Measurements from ENCODE around the gene MYH7. TPM values are rescaled to one million over a fixed set of nuclear protein-coding genes. Genes with fewer than 3 reads are reported as not detected.
"Not testable (repeated sequence)": the region's sequence is repeated elsewhere in the genome, so short reads cannot be mapped to it uniquely, and the experiment has no call there.

Gene MYH7
- polyA plus RNA-seq, 1 donor (not counting 4 experiments of a cell fraction or from before 2014, with no cell fraction given) = not detected

DNA sequence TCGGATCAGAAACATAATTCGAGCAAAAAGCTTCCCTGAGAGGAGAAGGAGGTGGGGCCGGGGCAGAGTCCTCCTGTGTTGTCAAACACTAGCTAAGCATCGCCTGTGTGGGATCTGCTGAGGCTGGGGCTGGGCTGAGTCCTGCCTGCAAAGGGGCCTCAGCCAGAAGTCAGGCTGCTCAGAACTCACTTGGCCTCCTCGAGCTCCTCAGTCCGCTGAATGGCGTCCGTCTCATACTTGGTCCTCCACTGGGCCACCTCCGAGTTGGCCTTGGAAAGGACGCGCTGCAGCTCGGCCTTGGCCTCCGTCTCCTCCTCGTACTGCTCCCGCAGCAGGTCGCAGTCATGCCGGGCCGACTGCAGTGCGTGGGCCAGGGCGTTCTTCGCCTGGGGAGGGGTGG lies 17.4 kb downstream of the MYH7 start:
- H3K9me3 ChIP-seq (ENCODE audit: control insufficient read depth, low read depth, low read length) = no peaks in the 10 kb centered on the region
- no peak overlapping the region for H2AFZ ChIP-seq (ENCODE audit: control insufficient read depth, low read length)
- no peak for FAIRE-seq
- TF ChIP-seq EZH2 (IDR thresholded peaks at IDR 0.05; ENCODE audit: low read length) = no peak
- TF ChIP-seq, protein P1, sequence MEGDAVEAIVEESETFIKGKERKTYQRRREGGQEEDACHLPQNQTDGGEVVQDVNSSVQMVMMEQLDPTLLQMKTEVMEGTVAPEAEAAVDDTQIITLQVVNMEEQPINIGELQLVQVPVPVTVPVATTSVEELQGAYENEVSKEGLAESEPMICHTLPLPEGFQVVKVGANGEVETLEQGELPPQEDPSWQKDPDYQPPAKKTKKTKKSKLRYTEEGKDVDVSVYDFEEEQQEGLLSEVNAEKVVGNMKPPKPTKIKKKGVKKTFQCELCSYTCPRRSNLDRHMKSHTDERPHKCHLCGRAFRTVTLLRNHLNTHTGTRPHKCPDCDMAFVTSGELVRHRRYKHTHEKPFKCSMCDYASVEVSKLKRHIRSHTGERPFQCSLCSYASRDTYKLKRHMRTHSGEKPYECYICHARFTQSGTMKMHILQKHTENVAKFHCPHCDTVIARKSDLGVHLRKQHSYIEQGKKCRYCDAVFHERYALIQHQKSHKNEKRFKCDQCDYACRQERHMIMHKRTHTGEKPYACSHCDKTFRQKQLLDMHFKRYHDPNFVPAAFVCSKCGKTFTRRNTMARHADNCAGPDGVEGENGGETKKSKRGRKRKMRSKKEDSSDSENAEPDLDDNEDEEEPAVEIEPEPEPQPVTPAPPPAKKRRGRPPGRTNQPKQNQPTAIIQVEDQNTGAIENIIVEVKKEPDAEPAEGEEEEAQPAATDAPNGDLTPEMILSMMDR (optimal IDR thresholded peaks at IDR 0.05 in 1 of 3, IDR thresholded peaks at IDR 0.05 in 1 of 3, conservative IDR thresholded peaks at IDR 0.05 in 1 of 3; ENCODE audit: extremely low read depth in 1 of 3, insufficient read depth in 2 of 3, low read length in 3 of 3) = no peak
- no peaks in the 10 kb centered on the region for H3K4me1 ChIP-seq (ENCODE audit: control insufficient read depth, extremely low read depth, insufficient read depth, low read length)
- peaks cover 4% of the 10 kb centered on the region for H3K27me3 ChIP-seq (ENCODE audit: control insufficient read depth, extremely low read depth, insufficient read depth, low read length)
- no peak overlapping the region for H3K27ac ChIP-seq (ENCODE audit: control insufficient read depth, insufficient read depth, low read length)
- no peaks in the 10 kb centered on the region for H3K36me3 ChIP-seq (ENCODE audit: control insufficient read depth in 2 of 2, extremely low read depth in 1 of 2, insufficient read depth in 2 of 2, low read length in 2 of 2)
- dilution Hi-C loops (cut with MboI; ENCODE audit: extremely low pct_ligation_motif_present, low sequenced_read_pairs) = no loop called here
- H3K79me2 ChIP-seq (ENCODE audit: control insufficient read depth, insufficient read depth, low read length) = no peaks in the 10 kb centered on the region
- H3K4me3 ChIP-seq (ENCODE audit: control insufficient read depth in 2 of 3, extremely low read depth in 1 of 3, insufficient read depth in 2 of 3, low read depth in 1 of 3, low read length in 3 of 3) = no peak overlapping the region
- DNase-seq (ENCODE audit: low read depth, low spot score) = no peak
- H3K4me2 ChIP-seq (ENCODE audit: control insufficient read depth, extremely low read depth, insufficient read depth, low read depth, low read length) = no peak overlapping the region
- H4K20me1 ChIP-seq (ENCODE audit: control insufficient read depth, extremely low read depth, insufficient read depth, low read length) = no peaks in the 10 kb centered on the region
- no peaks in the 10 kb centered on the region for H3K9me1 ChIP-seq (ENCODE audit: control insufficient read depth, extremely low read depth, insufficient read depth, low read length)
- no peak overlapping the region for H3K9ac ChIP-seq (ENCODE audit: control insufficient read depth, extremely low read depth, insufficient read depth, low read length)

DNA sequence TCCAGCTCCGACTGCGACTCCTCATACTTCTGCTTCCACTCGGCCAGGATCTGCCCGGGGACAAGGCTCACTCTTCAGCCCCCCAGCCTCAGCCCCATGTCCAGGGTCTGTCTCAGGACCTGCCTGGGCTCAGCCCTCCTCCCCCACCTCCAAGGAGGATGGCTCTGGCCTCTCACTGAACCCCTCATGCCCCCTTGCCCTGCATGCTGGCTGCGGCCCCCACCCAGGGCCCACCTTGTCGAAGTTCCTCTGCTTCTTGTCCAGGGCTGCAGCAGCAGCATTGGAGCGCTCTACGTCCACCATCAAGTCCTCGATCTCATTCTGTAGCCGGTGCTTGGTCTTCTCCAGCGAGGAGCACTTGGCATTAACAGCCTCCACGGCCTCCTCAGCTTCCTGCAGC lies 18.2 kb downstream of the MYH7 start:
- DNase-seq (ENCODE audit: low read depth, low spot score); FAIRE-seq; H3K9me1 ChIP-seq (ENCODE audit: control insufficient read depth, extremely low read depth, insufficient read depth, low read length); H3K4me1 ChIP-seq (ENCODE audit: control insufficient read depth, extremely low read depth, insufficient read depth, low read length); dilution Hi-C loops (cut with MboI; ENCODE audit: extremely low pct_ligation_motif_present, low sequenced_read_pairs); H3K79me2 ChIP-seq (ENCODE audit: control insufficient read depth, insufficient read depth, low read length); H3K36me3 ChIP-seq (ENCODE audit: control insufficient read depth in 2 of 2, extremely low read depth in 1 of 2, insufficient read depth in 2 of 2, low read length in 2 of 2); H3K4me3 ChIP-seq (ENCODE audit: control insufficient read depth in 2 of 3, extremely low read depth in 1 of 3, insufficient read depth in 2 of 3, low read depth in 1 of 3, low read length in 3 of 3); H3K27ac ChIP-seq (ENCODE audit: control insufficient read depth, insufficient read depth, low read length); H2AFZ ChIP-seq (ENCODE audit: control insufficient read depth, low read length); H3K27me3 ChIP-seq (ENCODE audit: control insufficient read depth, extremely low read depth, insufficient read depth, low read length); H4K20me1 ChIP-seq (ENCODE audit: control insufficient read depth, extremely low read depth, insufficient read depth, low read length); H3K9ac ChIP-seq (ENCODE audit: control insufficient read depth, extremely low read depth, insufficient read depth, low read length); H3K4me2 ChIP-seq (ENCODE audit: control insufficient read depth, extremely low read depth, insufficient read depth, low read depth, low read length); H3K9me3 ChIP-seq (ENCODE audit: control insufficient read depth, low read depth, low read length): not testable (repeated sequence)

- Histone ChIP-seq H3K4me2 (ENCODE audit: control insufficient read depth, extremely low read depth, insufficient read depth, low read depth, low read length) (no peak overlapping the region), H3K9me1 (ENCODE audit: control insufficient read depth, extremely low read depth, insufficient read depth, low read length) (no peaks in the 10 kb centered on the region), H3K9me3 (ENCODE audit: control insufficient read depth, low read depth, low read length) (no peaks in the 10 kb centered on the region), H3K36me3 (ENCODE audit: control insufficient read depth in 2 of 2, extremely low read depth in 1 of 2, insufficient read depth in 2 of 2, low read length in 2 of 2) (no peaks in the 10 kb centered on the region), H2AFZ (ENCODE audit: control insufficient read depth, low read length) (no peak overlapping the region), H3K27me3 (ENCODE audit: control insufficient read depth, extremely low read depth, insufficient read depth, low read length) (no peaks in the 10 kb centered on the region), H3K4me1 (ENCODE audit: control insufficient read depth, extremely low read depth, insufficient read depth, low read length) (no peaks in the 10 kb centered on the region), H3K9ac (ENCODE audit: control insufficient read depth, extremely low read depth, insufficient read depth, low read length) (no peak overlapping the region), H4K20me1 (ENCODE audit: control insufficient read depth, extremely low read depth, insufficient read depth, low read length) (no peaks in the 10 kb centered on the region), H3K79me2 (ENCODE audit: control insufficient read depth, insufficient read depth, low read length) (no peaks in the 10 kb centered on the region), H3K4me3 (ENCODE audit: control insufficient read depth in 2 of 3, extremely low read depth in 1 of 3, insufficient read depth in 2 of 3, low read depth in 1 of 3, low read length in 3 of 3) (no peak overlapping the region), H3K27ac (ENCODE audit: control insufficient read depth, insufficient read depth, low read length) (no peak overlapping the region)
- dilution Hi-C loops (cut with MboI; ENCODE audit: extremely low pct_ligation_motif_present, low sequenced_read_pairs) = no loop called here
- TF ChIP-seq EZH2 (IDR thresholded peaks at IDR 0.05; ENCODE audit: low read length) = no peak
- TF ChIP-seq, protein P1 (optimal IDR thresholded peaks at IDR 0.05 in 1 of 3, IDR thresholded peaks at IDR 0.05 in 1 of 3, conservative IDR thresholded peaks at IDR 0.05 in 1 of 3; ENCODE audit: extremely low read depth in 1 of 3, insufficient read depth in 2 of 3, low read length in 3 of 3) = no peak
- FAIRE-seq (no peak), DNase-seq (ENCODE audit: low read depth, low spot score) (no peak)
Observed at GRCh38 chr14:23416801-23417200, 18.7 kb downstream of the MYH7 start.
